ENCODE data around the gene ITIH4. TPM values are rescaled to one million over a fixed set of nuclear protein-coding genes. Genes with fewer than 3 reads are reported as not detected.

Gene ITIH4
- total and polyA plus RNA-seq, 9 of the 15 experiments (the other 6 are each of a cell fraction or from before 2014, with no cell fraction given) = 0.09 to 0.62 (median 0.20) TPM; not detected in 6

GRCh38 chr3:52841981-52842340 lies 11.5 kb upstream of the ITIH4 start:
- no peak for TF ChIP-seq ZNF75A (CRISPR knock-in tag; IDR thresholded peaks at IDR 0.05)
- no peak for TF ChIP-seq PRDM10 (IDR thresholded peaks at IDR 0.05; ENCODE audit: partially characterized antibody)
- TF ChIP-seq CBX2 (IDR thresholded peaks at IDR 0.05; ENCODE audit: insufficient read depth, low read length, poor library complexity, severe bottlenecking) = no peak
- no peak overlapping the region for H3K4me2 ChIP-seq (ENCODE audit: insufficient read depth, low read length)
- H3K27me3 ChIP-seq (ENCODE audit: control insufficient read depth in 2 of 2, insufficient read depth in 2 of 2, low read length in 2 of 2) = no peaks in the 10 kb centered on the region
- H3K79me2 ChIP-seq (ENCODE audit: control insufficient read depth, insufficient read depth, low read length) = no peaks in the 10 kb centered on the region
- 52% methylated on average over 12 of the region's 12 CpGs for WGBS (ENCODE audit: insufficient coverage, low coverage, missing lambda C conversion rate)
- CTCF ChIA-PET (ENCODE audit: low intra/inter-chr PET ratio) = no interaction called here
- H2AFZ ChIP-seq (ENCODE audit: low read depth, low read length) = no peak overlapping the region
- H3K9me3 ChIP-seq (replicated peaks; ENCODE audit: control insufficient read depth, insufficient read depth, low read depth, low read length) = no peaks in the 10 kb centered on the region
- in situ Hi-C loops (cut with MboI) = loop anchor here (10.0 kb wide), 1 partner anchor 233 kb away; no protein-coding TSS in a partner anchor
- POLR2A ChIA-PET = no interaction called here
- FAIRE-seq (no peak), DNase-seq (ENCODE audit: extremely low read depth in 1 of 4, low spot score in 3 of 4) (no peak), ATAC-seq (no peak)
- no TSS peak for BruUV-seq (replicated peaks)
- H4K20me1 ChIP-seq (replicated peaks; ENCODE audit: control insufficient read depth, insufficient read depth, low read length) = no peaks in the 10 kb centered on the region
- no peaks in the 10 kb centered on the region for H3K36me3 ChIP-seq (ENCODE audit: control insufficient read depth, insufficient read depth, low read length)
- no peaks in the 10 kb centered on the region for H3K9me1 ChIP-seq (ENCODE audit: control insufficient read depth, insufficient read depth, low read length)
- H3K27ac ChIP-seq (ENCODE audit: extremely low read depth, low read depth, low read length) = no peak overlapping the region
- intact Hi-C loops (cut with micrococcal nuclease) = no loop called here
- no peak overlapping the region for H3K4me3 ChIP-seq
- H3K9ac ChIP-seq (ENCODE audit: insufficient read depth in 1 of 2, low read depth in 2 of 2, low read length in 2 of 2) = no peak overlapping the region
- H3K4me1 ChIP-seq (replicated peaks in 1 of 2; ENCODE audit: control insufficient read depth in 2 of 2, insufficient read depth in 2 of 2, low read length in 2 of 2) = no peaks in the 10 kb centered on the region

Data from K562 (cell line).